Right atrium auricular region (tissue), 2 donors: ENCODE measurements around the gene PRDM15. TPM values are rescaled to one million over a fixed set of nuclear protein-coding genes. Genes with fewer than 3 reads are reported as not detected.
A peak's percentile ranks its signal among the peaks of the same experiment; 100 is the strongest.

ENCODE experiments used
- DNase-seq: peaks from one replicate; pipeline ENCODE4 v3.0.0-alpha.2; 2019; ENCODE audit warnings: low spot score
- H3K27ac ChIP-seq, 2 donors: fragments of 200-600 bp; sonication (generic); 1 replicate in 1 of 2; 2 replicates in 1 of 2; pipeline ENCODE4 v1.5.1; 2016 to 2019
- H3K27me3 ChIP-seq, 2 donors: fragments of 200-600 bp; sonication (generic); one replicate each; pipeline versions ENCODE4 v1.5.1 to v1.6.0; 2017 to 2019
- H3K36me3 ChIP-seq: fragments of 200-600 bp; sonication (generic); one replicate; pipeline ENCODE4 v1.5.1; 2016
- H3K4me1 ChIP-seq, 2 donors: fragments of 200-600 bp; sonication (generic); one replicate each; pipeline versions ENCODE4 v1.5.1 to v1.6.0; 2017 to 2019
- H3K4me3 ChIP-seq, 2 donors: fragments of 200-600 bp; sonication (generic); 1 replicate in 1 of 2; 2 replicates in 1 of 2; pipeline ENCODE4 v1.5.1; 2017 to 2019; ENCODE audit warnings: mild to moderate bottlenecking in 1 of 2, moderate library complexity in 1 of 2
- H3K9me3 ChIP-seq, 2 donors: fragments of 200-600 bp; sonication (generic); one replicate each; pipeline ENCODE4 v1.5.1; 2019
- total RNA-seq, 2 donors: library from RNA; depleted of rRNA; stranded (reverse); fragments of >200 nt; gene quantifications; one replicate each; pipeline ENCODE4 v1.1.0, GENCODE V29; 2016
- TF ChIP-seq, protein P1 (sequence below), 2 donors: fragments of 200-600 bp; sonication (generic); IDR thresholded peaks; one replicate each; pipeline ENCODE4 v1.5.1; 2019; ENCODE audit warnings: antibody characterized with exemption in 2 of 2

PRDM15 gene
- total RNA-seq, 2 donors from 2014 or later, result 2.6 to 4.2 TPM

GRCh38 chr21:41769111-41769510 lies 110.0 kb downstream of the PRDM15 start:
- Histone ChIP-seq H3K4me3 (peak overlapping the region in 1 of 2 donors; percentile 23), H3K36me3 (no peaks in the 10 kb centered on the region), H3K27ac (no peak overlapping the region), H3K9me3 (no peaks in the 10 kb centered on the region), H3K4me1 (peaks cover 0 to 35% of the 10 kb centered on the region in 2 donors), H3K27me3 (peaks cover 5 to 30% of the 10 kb centered on the region in 2 donors)
- TF ChIP-seq, protein P1, sequence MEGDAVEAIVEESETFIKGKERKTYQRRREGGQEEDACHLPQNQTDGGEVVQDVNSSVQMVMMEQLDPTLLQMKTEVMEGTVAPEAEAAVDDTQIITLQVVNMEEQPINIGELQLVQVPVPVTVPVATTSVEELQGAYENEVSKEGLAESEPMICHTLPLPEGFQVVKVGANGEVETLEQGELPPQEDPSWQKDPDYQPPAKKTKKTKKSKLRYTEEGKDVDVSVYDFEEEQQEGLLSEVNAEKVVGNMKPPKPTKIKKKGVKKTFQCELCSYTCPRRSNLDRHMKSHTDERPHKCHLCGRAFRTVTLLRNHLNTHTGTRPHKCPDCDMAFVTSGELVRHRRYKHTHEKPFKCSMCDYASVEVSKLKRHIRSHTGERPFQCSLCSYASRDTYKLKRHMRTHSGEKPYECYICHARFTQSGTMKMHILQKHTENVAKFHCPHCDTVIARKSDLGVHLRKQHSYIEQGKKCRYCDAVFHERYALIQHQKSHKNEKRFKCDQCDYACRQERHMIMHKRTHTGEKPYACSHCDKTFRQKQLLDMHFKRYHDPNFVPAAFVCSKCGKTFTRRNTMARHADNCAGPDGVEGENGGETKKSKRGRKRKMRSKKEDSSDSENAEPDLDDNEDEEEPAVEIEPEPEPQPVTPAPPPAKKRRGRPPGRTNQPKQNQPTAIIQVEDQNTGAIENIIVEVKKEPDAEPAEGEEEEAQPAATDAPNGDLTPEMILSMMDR (IDR thresholded peaks at IDR 0.05), result no peak
- DNase-seq, result no peak

- TF ChIP-seq, protein P1 (IDR thresholded peaks at IDR 0.05), result peak in 1 of 2 donors; percentile 35
- no peak for DNase-seq
- Histone ChIP-seq H3K27ac (peak overlapping the region in 1 of 2 donors; percentile 2), H3K9me3 (no peaks in the 10 kb centered on the region), H3K27me3 (peaks cover 5 to 30% of the 10 kb centered on the region in 2 donors), H3K4me1 (peaks cover 0 to 35% of the 10 kb centered on the region in 2 donors), H3K4me3 (peak overlapping the region in 1 of 2 donors; percentile 23), H3K36me3 (no peaks in the 10 kb centered on the region)
Measured at GRCh38 chr21:41768437-41769042, 110.6 kb downstream of the PRDM15 start.

GRCh38 chr21:41767606-41768436 lies 111.3 kb downstream of the PRDM15 start:
- peaks cover 5 to 30% of the 10 kb centered on the region in 2 donors for H3K27me3 ChIP-seq

DNA sequence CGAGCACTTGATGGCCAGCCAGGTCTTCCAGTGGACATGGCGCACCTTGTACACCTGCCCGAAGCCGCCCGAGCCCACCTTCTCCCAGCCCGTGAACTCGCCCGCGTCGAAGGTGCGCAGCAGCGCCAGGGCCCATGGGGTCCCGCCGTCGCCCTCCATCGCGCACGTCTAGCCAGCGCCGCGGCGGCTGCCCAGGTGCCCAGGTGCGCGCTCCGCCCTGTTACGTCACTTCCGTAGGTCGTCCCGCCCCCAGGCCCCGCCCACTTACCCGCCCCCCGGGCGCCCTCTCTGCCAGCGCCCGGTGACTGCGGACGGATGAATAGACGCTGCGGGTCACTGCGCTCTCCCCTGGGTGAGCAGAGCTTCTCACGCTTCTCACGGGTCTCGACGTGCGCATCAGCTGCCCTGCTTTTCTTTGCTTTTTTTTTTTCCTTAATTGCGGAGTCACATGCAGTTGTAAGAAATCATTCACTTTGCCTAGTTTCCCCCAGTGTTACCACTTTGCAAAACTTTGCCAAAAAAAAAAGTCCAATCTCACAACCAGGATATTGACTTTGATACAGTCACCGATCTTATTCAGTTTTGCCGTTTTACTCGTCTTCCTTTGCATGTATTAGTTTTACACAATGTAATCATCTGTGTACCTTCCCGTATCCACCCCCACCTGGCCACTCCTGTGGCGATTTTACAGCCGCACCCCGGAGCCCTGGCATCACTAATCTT lies 112.1 kb downstream of the PRDM15 start, which contains the start of gene RIPK4:
RIPK4 (minus strand) TSS at position 170 of the 723 bp plus-strand sequence; CDS start at position 159, 11 bp downstream.
- H3K27ac ChIP-seq, result peak within 1 kb of the TSS; percentile 61 to 68
- DNase-seq, result no peak
- TF ChIP-seq, protein P1 (IDR thresholded peaks at IDR 0.05), result no peak
- H3K9me3 ChIP-seq, result no peaks in the 10 kb centered on the region
- H3K4me1 ChIP-seq, result peaks cover 0 to 40% of the 10 kb centered on the region in 2 donors
- no peaks in the 10 kb centered on the region for H3K36me3 ChIP-seq
- H3K27me3 ChIP-seq, result peaks cover 5 to 30% of the 10 kb centered on the region in 2 donors
- peak within 1 kb of the TSS; percentile 49 to 55 for H3K4me3 ChIP-seq

More at GRCh38 chr21:41767606-41768436, 111.3 kb downstream of the PRDM15 start:
- Histone ChIP-seq H3K4me1 (peaks cover 0 to 35% of the 10 kb centered on the region in 2 donors), H3K9me3 (no peaks in the 10 kb centered on the region), H3K4me3 (peak overlapping the region in 1 of 2 donors; percentile 55), H3K36me3 (no peaks in the 10 kb centered on the region), H3K27ac (peak overlapping the region in 1 of 2 donors; percentile 2)
- no peak for DNase-seq
- TF ChIP-seq, protein P1 (IDR thresholded peaks at IDR 0.05), result no peak
